Activated CD4-positive, alpha-beta memory T cell treated with anti-CD3 and anti-CD28 coated beads for 36 hours (primary cell): ENCODE measurements around the gene RASGRF2. TPM values are rescaled to one million over a fixed set of nuclear protein-coding genes. Genes with fewer than 3 reads are reported as not detected.
A peak's percentile ranks its signal among the peaks of the same experiment; 100 is the strongest.

Experiments
- CTCF ChIA-PET: fragments of 350-600 bp; sonication (Branson Sonifier 250); formaldehyde crosslinking; loops from one replicate; lab custom pipeline; 2021; ENCODE audit warnings: antibody characterized with exemption, inconsistent platforms; lab: Charles Lee
- POLR2A ChIA-PET: fragments of 350-600 bp; sonication (Branson Sonifier 250); formaldehyde crosslinking; loops from one replicate; lab custom pipeline; 2021; ENCODE audit warnings: antibody characterized with exemption; lab: Charles Lee
- DNase-seq: peaks from one replicate; pipeline ENCODE4 v3.0.0-alpha.2; 2020
- H3K27ac Mint-ChIP-seq: one replicate; pipeline ENCODE4 v1.8.0; 2021; ENCODE audit warnings: mixed read lengths
- H3K27me3 Mint-ChIP-seq: one replicate; pipeline ENCODE4 v1.8.0; 2021; ENCODE audit warnings: mixed read lengths
- H3K36me3 Mint-ChIP-seq: one replicate; pipeline ENCODE4 v1.8.0; 2021; ENCODE audit warnings: mixed read lengths
- H3K4me1 Mint-ChIP-seq: one replicate; pipeline ENCODE4 v1.8.0; 2021; ENCODE audit warnings: low read depth, mixed read lengths
- H3K4me3 Mint-ChIP-seq: one replicate; pipeline ENCODE4 v1.8.0; 2021; ENCODE audit warnings: mild to moderate bottlenecking, mixed read lengths
- H3K9me3 Mint-ChIP-seq: one replicate; pipeline ENCODE4 v1.8.0; 2021; ENCODE audit warnings: mixed read lengths
- intact Hi-C: fragments of 100-400 bp; cut with micrococcal nuclease; formaldehyde crosslinking; loops from one replicate; pipeline ENCODE4 v1.15.1; 2023
- total RNA-seq, 2 experiments: library from RNA; stranded (reverse); gene quantifications; one replicate each; pipeline ENCODE4 v1.2.3, GENCODE V29; 2021

The RASGRF2 gene
- total RNA-seq, 2 experiments from 2014 or later: 7.6 to 8.6 TPM

GRCh38 chr5:80964919-80965318 lies 4.8 kb downstream of the RASGRF2 start:
- Mint-ChIP-seq H3K4me1 (peaks cover 54% of the 10 kb centered on the region), H3K27me3 (no peaks in the 10 kb centered on the region), H3K36me3 (no peaks in the 10 kb centered on the region), H3K27ac (no peak overlapping the region), H3K9me3 (no peaks in the 10 kb centered on the region), H3K4me3 (peak overlapping the region; percentile 20)
- peak; percentile 31 for DNase-seq
- ChIA-PET CTCF (interaction anchor here (1.0 to 1.1 kb wide), 2 partner anchors 38 to 42 kb away, joined by 3 read pairs; no protein-coding TSS in a partner anchor), POLR2A (no interaction called here)
- intact Hi-C loops: loop anchor here (5.0 to 10.0 kb wide), 3 partner anchors 217 to 560 kb away; partner anchors contain the start of genes ZCCHC9 and ZFYVE16

GRCh38 chr5:80967500-80968181 lies 7.5 kb downstream of the RASGRF2 start:
- POLR2A ChIA-PET: interaction anchor here (2.1 kb wide), 1 partner anchor 40 kb away, joined by 10 read pairs; no protein-coding TSS in a partner anchor
- DNase-seq: no peak
- H3K4me3 Mint-ChIP-seq: no peak overlapping the region
- no peaks in the 10 kb centered on the region for H3K27me3 Mint-ChIP-seq
- H3K9me3 Mint-ChIP-seq: no peaks in the 10 kb centered on the region
- H3K4me1 Mint-ChIP-seq: peaks cover 61% of the 10 kb centered on the region
- peak overlapping the region; percentile 9 for H3K27ac Mint-ChIP-seq
- CTCF ChIA-PET: interaction anchor here (0.6 to 2.8 kb wide), 4 partner anchors 30 to 140 kb away, joined by 3 to 10 read pairs (median 4); no protein-coding TSS in a partner anchor
- intact Hi-C loops: loop anchor here (1.0 to 10.0 kb wide), 3 partner anchors 9 to 563 kb away; partner anchors contain the start of gene ZFYVE16
- H3K36me3 Mint-ChIP-seq: no peaks in the 10 kb centered on the region

DNA sequence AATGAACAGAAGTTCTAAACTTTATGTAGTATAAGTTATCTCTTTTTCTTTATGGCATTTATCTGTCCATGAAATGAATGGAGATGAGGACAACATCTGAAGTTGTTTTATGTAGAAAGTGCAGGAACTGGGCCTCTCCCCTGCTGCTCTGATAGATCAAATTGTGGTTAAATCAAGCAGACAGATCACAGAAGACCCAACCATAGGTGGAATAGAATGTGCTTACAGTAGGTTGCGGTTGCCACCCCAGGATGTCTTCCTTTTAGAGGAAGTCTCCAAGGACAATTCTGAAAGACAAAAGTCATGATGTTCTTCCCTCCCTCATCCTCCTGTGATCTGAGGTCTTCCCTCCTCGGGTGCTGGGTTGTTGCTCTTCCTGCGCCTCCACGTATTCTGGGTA lies 12.9 kb downstream of the RASGRF2 start:
- no peaks in the 10 kb centered on the region for H3K36me3 Mint-ChIP-seq
- ChIA-PET CTCF (no interaction called here), POLR2A (no interaction called here)
- no peak overlapping the region for H3K27ac Mint-ChIP-seq
- DNase-seq: no peak
- peaks cover 51% of the 10 kb centered on the region for H3K4me1 Mint-ChIP-seq
- H3K9me3 Mint-ChIP-seq: no peaks in the 10 kb centered on the region
- H3K27me3 Mint-ChIP-seq: no peaks in the 10 kb centered on the region
- H3K4me3 Mint-ChIP-seq: no peak overlapping the region
- intact Hi-C loops: no loop called here

- peaks cover 54% of the 10 kb centered on the region for H3K4me1 Mint-ChIP-seq
- no peaks in the 10 kb centered on the region for H3K9me3 Mint-ChIP-seq
- no peaks in the 10 kb centered on the region for H3K36me3 Mint-ChIP-seq
- no peak overlapping the region for H3K4me3 Mint-ChIP-seq
- ChIA-PET POLR2A (interaction anchor here (0.7 kb wide), 1 partner anchor 13 kb away, joined by 4 read pairs; no protein-coding TSS in a partner anchor), CTCF (interaction anchor here (0.9 to 3.2 kb wide), 3 partner anchors 12 to 133 kb away, joined by 3 to 12 read pairs (median 4); no protein-coding TSS in a partner anchor)
- H3K27ac Mint-ChIP-seq: no peak overlapping the region
- no peaks in the 10 kb centered on the region for H3K27me3 Mint-ChIP-seq
- intact Hi-C loops: no loop called here
- DNase-seq: no peak
Measured at GRCh38 chr5:80975065-80975464, 14.9 kb downstream of the RASGRF2 start.

DNA sequence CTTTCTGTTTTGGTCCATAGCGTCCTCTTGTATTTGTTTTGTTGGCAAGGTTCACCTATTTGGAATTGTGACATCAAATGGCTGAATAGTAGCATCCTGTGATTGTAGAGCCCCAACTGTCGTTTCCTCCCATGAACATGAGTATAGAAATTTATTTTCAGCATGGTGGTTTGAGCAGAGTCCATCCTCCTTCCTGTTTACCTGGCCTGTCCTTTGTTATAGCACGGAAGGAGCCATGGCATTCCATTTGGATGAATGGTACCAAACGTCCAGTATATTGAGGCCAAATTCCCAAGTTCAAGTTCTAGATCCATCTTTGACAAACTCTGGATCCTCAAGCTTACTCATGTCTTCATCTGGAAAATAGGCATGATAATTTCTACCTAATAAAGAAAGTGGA lies 16.8 kb downstream of the RASGRF2 start:
- Mint-ChIP-seq H3K4me3 (no peak overlapping the region), H3K9me3 (no peaks in the 10 kb centered on the region), H3K4me1 (peaks cover 53% of the 10 kb centered on the region), H3K36me3 (no peaks in the 10 kb centered on the region), H3K27me3 (no peaks in the 10 kb centered on the region), H3K27ac (no peak overlapping the region)
- ChIA-PET CTCF (no interaction called here), POLR2A (no interaction called here)
- DNase-seq: no peak
- intact Hi-C loops: loop anchor here (1.0 kb wide), 1 partner anchor 10 kb away; no protein-coding TSS in a partner anchor

DNA sequence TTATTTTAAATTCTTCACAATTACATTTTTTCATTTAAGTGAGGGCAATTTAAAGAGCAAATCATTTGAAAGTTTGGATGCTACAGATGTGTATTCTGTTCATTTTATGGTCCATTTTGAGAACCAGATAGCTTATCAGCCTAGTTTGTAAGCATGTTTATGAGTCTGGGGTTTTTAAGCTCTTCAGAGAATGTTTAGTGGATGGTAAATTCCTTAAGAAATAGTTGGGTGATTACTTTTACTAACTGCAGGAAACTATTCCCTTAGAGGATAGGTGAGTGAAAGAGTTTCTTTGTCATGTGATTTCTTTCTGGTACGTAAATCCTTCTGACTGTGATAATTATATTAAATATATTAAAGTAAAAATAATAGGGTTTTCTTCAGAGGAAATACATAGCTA lies 17.6 kb downstream of the RASGRF2 start:
- intact Hi-C loops: no loop called here
- Mint-ChIP-seq H3K36me3 (no peaks in the 10 kb centered on the region), H3K4me3 (no peak overlapping the region), H3K9me3 (no peaks in the 10 kb centered on the region), H3K27ac (no peak overlapping the region), H3K27me3 (no peaks in the 10 kb centered on the region), H3K4me1 (peaks cover 54% of the 10 kb centered on the region)
- POLR2A ChIA-PET: no interaction called here
- DNase-seq: no peak
- CTCF ChIA-PET: no interaction called here

- CTCF ChIA-PET: interaction anchor here (1.0 to 1.4 kb wide), 3 partner anchors 9 to 217 kb away, joined by 3 to 5 read pairs (median 4); no protein-coding TSS in a partner anchor
- no peak overlapping the region for H3K27ac Mint-ChIP-seq
- no peaks in the 10 kb centered on the region for H3K9me3 Mint-ChIP-seq
- POLR2A ChIA-PET: interaction anchor here (1.3 kb wide), 1 partner anchor 29 kb away, joined by 4 read pairs; no protein-coding TSS in a partner anchor
- no peaks in the 10 kb centered on the region for H3K27me3 Mint-ChIP-seq
- H3K4me1 Mint-ChIP-seq: peaks cover 45% of the 10 kb centered on the region
- intact Hi-C loops: no loop called here
- no peak overlapping the region for H3K4me3 Mint-ChIP-seq
- no peak for DNase-seq
- H3K36me3 Mint-ChIP-seq: no peaks in the 10 kb centered on the region
Measured at GRCh38 chr5:80978772-80979317, 18.7 kb downstream of the RASGRF2 start.

GRCh38 chr5:80982093-80982492 lies 21.9 kb downstream of the RASGRF2 start:
- no peaks in the 10 kb centered on the region for H3K27me3 Mint-ChIP-seq
- CTCF ChIA-PET: no interaction called here
- peaks cover 45% of the 10 kb centered on the region for H3K4me1 Mint-ChIP-seq
- POLR2A ChIA-PET: no interaction called here
- H3K4me3 Mint-ChIP-seq: no peak overlapping the region
- DNase-seq: no peak
- intact Hi-C loops: no loop called here
- H3K36me3 Mint-ChIP-seq: no peaks in the 10 kb centered on the region
- no peaks in the 10 kb centered on the region for H3K9me3 Mint-ChIP-seq
- H3K27ac Mint-ChIP-seq: no peak overlapping the region

DNA sequence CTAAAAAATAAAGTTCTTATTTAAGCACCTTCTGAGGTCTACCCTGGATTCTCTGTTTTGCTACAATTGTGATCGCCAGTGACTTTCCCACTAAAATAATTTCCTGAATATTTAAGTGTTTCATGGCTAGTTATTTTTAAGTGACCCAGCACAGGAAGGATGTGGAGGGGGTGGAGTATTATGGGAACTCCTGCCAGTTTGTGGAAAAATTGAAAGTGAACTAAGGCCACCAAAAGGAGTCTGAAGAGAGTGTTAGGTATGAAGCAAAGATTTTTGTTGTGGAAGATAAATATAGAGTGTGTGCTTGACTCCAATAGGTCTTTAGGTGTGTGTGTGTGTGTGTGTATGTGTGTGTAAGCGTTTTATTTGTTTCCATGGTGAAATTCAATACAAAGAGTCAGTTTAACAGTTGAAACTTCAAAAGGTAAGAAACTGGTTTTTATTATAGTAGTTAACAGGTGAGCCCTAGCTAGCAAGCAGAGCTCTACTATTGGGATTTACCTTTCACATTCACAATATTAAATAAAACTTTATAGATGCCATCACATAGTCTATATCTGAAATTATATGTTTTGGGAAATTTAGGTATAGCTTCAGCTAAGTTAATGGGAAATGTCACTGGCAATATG lies 25.6 kb downstream of the RASGRF2 start:
- intact Hi-C loops: no loop called here
- Mint-ChIP-seq H3K4me3 (no peak overlapping the region), H3K36me3 (no peaks in the 10 kb centered on the region)

DNA sequence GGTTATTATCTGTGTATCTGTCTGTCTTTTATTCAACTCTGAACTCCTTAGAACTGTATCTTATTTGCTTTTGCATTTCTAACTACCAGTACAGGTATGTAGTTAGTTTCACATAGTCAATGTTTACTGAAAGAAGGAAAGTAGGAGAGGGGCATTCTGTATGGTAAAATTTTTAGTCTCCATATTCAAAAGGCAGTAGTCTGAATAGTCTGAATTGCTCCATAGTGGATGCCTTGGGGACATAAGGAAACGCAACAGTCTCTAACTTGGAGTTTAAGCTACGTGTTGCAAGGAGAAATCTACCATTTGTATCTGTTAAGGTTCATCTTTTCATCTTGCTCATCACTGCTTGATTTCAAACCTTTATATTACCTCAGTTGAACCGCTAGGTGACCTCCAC lies 26.2 kb downstream of the RASGRF2 start:
- H3K9me3 Mint-ChIP-seq: no peaks in the 10 kb centered on the region
- no peak for DNase-seq
- H3K4me1 Mint-ChIP-seq: peaks cover 58% of the 10 kb centered on the region
- H3K27ac Mint-ChIP-seq: no peak overlapping the region
- H3K4me3 Mint-ChIP-seq: no peak overlapping the region
- intact Hi-C loops: no loop called here
- no peaks in the 10 kb centered on the region for H3K36me3 Mint-ChIP-seq
- no peaks in the 10 kb centered on the region for H3K27me3 Mint-ChIP-seq
- ChIA-PET POLR2A (interaction anchor here (1.1 kb wide), 1 partner anchor 21 kb away, joined by 3 read pairs; no protein-coding TSS in a partner anchor), CTCF (interaction anchor here (1.3 to 3.0 kb wide), 3 partner anchors 11 to 122 kb away, joined by 3 to 12 read pairs (median 4); no protein-coding TSS in a partner anchor)

More for the DNA sequence above, 25.6 kb downstream of the RASGRF2 start:
- Mint-ChIP-seq H3K9me3 (no peaks in the 10 kb centered on the region), H3K27ac (peak overlapping the region; percentile 20), H3K4me1 (peaks cover 58% of the 10 kb centered on the region), H3K27me3 (no peaks in the 10 kb centered on the region)
- CTCF ChIA-PET: interaction anchor here (1.3 to 3.0 kb wide), 3 partner anchors 11 to 123 kb away, joined by 3 to 12 read pairs (median 4); no protein-coding TSS in a partner anchor
- POLR2A ChIA-PET: no interaction called here
- DNase-seq: no peak

- ChIA-PET CTCF (interaction anchor here (1.0 to 3.0 kb wide), 4 partner anchors 8 to 121 kb away, joined by 3 to 12 read pairs (median 4); no protein-coding TSS in a partner anchor), POLR2A (interaction anchor here (1.1 kb wide), 1 partner anchor 20 kb away, joined by 3 read pairs; no protein-coding TSS in a partner anchor)
- no peaks in the 10 kb centered on the region for H3K9me3 Mint-ChIP-seq
- intact Hi-C loops: no loop called here
- H3K4me3 Mint-ChIP-seq: no peak overlapping the region
- no peak overlapping the region for H3K27ac Mint-ChIP-seq
- DNase-seq: no peak
- no peaks in the 10 kb centered on the region for H3K27me3 Mint-ChIP-seq
- no peaks in the 10 kb centered on the region for H3K36me3 Mint-ChIP-seq
- peaks cover 56% of the 10 kb centered on the region for H3K4me1 Mint-ChIP-seq
Measured at GRCh38 chr5:80987078-80987766, 27.1 kb downstream of the RASGRF2 start.
